Uterus (tissue), 2 donors: ENCODE measurements around the gene ZBTB8A.

Experiments used
- POLR2A ChIP-seq, 2 donors: fragments of 450-650 bp; IDR thresholded peaks; one replicate each; pipeline ENCODE4 v1.6.1; 2016; ENCODE audit warnings: antibody characterized with exemption in 2 of 2, mild to moderate bottlenecking in 1 of 2, moderate library complexity in 1 of 2
- TF ChIP-seq, protein P1 (sequence below), 4 experiments: fragments of 200-600 bp in 2 of 4; fragments of 450-650 bp in 2 of 4; sonication (generic) in 2 of 4; IDR thresholded peaks; one replicate each; pipeline ENCODE4 v1.5.1; 2016 to 2019; ENCODE audit warnings: antibody characterized with exemption in 4 of 4, mild to moderate bottlenecking in 2 of 4, moderate library complexity in 1 of 4

DNA sequence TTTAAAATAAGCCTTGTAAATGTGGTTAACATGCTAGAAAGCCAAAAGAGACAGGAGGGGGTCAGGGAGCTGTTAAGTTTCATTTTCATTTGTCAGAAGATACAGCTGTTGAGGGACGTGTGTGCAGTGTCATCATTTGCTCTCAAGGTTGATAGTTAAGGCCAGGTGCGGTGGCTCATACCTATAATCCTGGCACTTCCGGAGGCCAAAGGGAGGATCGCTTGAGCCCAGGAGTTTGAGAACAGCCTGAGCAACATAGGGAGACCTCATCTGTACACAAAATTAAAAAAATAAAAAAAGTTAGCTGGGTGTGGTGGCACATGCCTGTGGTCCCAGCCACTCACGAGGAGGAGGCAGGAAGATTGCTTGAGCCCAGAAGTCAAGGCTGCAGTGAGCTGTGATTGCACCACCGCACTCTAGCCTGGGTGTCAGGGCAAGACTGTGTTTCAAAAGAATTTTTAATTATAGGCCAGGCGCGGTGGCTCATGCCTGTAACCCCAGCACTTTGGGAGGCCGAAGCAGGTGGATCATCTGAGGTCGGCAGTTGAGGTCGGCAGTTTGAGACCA is 88.5 kb downstream of the ZBTB8A start:
- TF ChIP-seq, protein P1, sequence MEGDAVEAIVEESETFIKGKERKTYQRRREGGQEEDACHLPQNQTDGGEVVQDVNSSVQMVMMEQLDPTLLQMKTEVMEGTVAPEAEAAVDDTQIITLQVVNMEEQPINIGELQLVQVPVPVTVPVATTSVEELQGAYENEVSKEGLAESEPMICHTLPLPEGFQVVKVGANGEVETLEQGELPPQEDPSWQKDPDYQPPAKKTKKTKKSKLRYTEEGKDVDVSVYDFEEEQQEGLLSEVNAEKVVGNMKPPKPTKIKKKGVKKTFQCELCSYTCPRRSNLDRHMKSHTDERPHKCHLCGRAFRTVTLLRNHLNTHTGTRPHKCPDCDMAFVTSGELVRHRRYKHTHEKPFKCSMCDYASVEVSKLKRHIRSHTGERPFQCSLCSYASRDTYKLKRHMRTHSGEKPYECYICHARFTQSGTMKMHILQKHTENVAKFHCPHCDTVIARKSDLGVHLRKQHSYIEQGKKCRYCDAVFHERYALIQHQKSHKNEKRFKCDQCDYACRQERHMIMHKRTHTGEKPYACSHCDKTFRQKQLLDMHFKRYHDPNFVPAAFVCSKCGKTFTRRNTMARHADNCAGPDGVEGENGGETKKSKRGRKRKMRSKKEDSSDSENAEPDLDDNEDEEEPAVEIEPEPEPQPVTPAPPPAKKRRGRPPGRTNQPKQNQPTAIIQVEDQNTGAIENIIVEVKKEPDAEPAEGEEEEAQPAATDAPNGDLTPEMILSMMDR (IDR thresholded peaks at IDR 0.05) = no peak
- no peak for TF ChIP-seq POLR2A (IDR thresholded peaks at IDR 0.05)
